ENCODE data around the gene CYFIP1.

DNA sequence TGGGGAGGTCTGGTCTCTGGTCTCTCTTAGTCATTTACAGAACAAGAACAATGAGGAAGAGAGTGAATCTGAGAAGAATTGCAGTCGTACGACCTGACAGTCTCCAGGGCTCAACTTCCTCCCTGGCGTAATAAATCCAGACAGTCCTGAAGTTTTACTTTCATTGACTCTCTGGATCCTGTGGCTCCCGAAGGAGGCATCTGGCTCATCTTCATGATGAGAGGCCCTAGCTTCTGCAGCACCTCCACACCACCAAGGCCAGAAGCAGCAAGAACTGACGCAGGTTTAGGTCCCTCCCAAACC, 11.8 kb upstream of the CYFIP1 start:
- TF ChIP-seq, protein P1, sequence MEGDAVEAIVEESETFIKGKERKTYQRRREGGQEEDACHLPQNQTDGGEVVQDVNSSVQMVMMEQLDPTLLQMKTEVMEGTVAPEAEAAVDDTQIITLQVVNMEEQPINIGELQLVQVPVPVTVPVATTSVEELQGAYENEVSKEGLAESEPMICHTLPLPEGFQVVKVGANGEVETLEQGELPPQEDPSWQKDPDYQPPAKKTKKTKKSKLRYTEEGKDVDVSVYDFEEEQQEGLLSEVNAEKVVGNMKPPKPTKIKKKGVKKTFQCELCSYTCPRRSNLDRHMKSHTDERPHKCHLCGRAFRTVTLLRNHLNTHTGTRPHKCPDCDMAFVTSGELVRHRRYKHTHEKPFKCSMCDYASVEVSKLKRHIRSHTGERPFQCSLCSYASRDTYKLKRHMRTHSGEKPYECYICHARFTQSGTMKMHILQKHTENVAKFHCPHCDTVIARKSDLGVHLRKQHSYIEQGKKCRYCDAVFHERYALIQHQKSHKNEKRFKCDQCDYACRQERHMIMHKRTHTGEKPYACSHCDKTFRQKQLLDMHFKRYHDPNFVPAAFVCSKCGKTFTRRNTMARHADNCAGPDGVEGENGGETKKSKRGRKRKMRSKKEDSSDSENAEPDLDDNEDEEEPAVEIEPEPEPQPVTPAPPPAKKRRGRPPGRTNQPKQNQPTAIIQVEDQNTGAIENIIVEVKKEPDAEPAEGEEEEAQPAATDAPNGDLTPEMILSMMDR (IDR thresholded peaks at IDR 0.05; ENCODE audit: insufficient read depth, low read depth, low read length), result no peak
- no peak for TF ChIP-seq EZH2 (IDR thresholded peaks at IDR 0.05; ENCODE audit: insufficient read depth, low read length)

Measured in astrocyte (in vitro differentiated cells and primary cell).